Duodenal mucosa (tissue), 2 donors: ENCODE results near the gene MID2.

Experiments
- H3K27ac ChIP-seq: one replicate; pipeline ENCODE4 v1.7.0; 2013; ENCODE audit warnings: low read depth, low read length
- H3K27me3 ChIP-seq, 2 donors: one replicate each; pipeline ENCODE4 v1.7.0; 2013; ENCODE audit warnings: low read length in 2 of 2, control low read depth in 1 of 2; ENCODE audit not compliant: insufficient read depth in 2 of 2, control insufficient read depth in 1 of 2
- H3K36me3 ChIP-seq, 2 donors: one replicate each; pipeline ENCODE4 v1.7.0; 2013; ENCODE audit warnings: low read length in 2 of 2, control low read depth in 1 of 2; ENCODE audit not compliant: insufficient read depth in 2 of 2, control insufficient read depth in 1 of 2
- H3K4me1 ChIP-seq, 2 donors: one replicate each; pipeline ENCODE4 v1.7.0; 2013; ENCODE audit warnings: low read length in 2 of 2, control low read depth in 1 of 2; ENCODE audit not compliant: insufficient read depth in 2 of 2, control insufficient read depth in 1 of 2
- H3K4me3 ChIP-seq, 2 donors: one replicate each; pipeline ENCODE4 v1.7.0; 2013; ENCODE audit warnings: low read length in 2 of 2, low read depth in 1 of 2
- H3K9ac ChIP-seq, 2 donors: one replicate each; pipeline ENCODE4 v1.7.0; 2013; ENCODE audit warnings: low read length in 2 of 2, low read depth in 1 of 2
- H3K9me3 ChIP-seq, 2 donors: one replicate each; pipeline ENCODE4 v1.7.0; 2013; ENCODE audit warnings: low read length in 2 of 2, control low read depth in 1 of 2; ENCODE audit not compliant: control insufficient read depth in 1 of 2

The MID2 gene

GRCh38 chrX:107861056-107861455, 35.4 kb downstream of the MID2 start:
- Histone ChIP-seq H3K36me3 (no peaks in the 10 kb centered on the region), H3K4me3 (no peak overlapping the region), H3K27me3 (no peaks in the 10 kb centered on the region), H3K9me3 (no peaks in the 10 kb centered on the region), H3K4me1 (no peaks in the 10 kb centered on the region), H3K9ac (no peak overlapping the region), H3K27ac (no peak overlapping the region)

- Histone ChIP-seq H3K4me1 (no peaks in the 10 kb centered on the region), H3K27me3 (no peaks in the 10 kb centered on the region), H3K4me3 (no peak overlapping the region), H3K9me3 (no peaks in the 10 kb centered on the region), H3K27ac (no peak overlapping the region), H3K9ac (no peak overlapping the region), H3K36me3 (no peaks in the 10 kb centered on the region)
Measured at GRCh38 chrX:107871136-107871535, 45.5 kb downstream of the MID2 start.

- Histone ChIP-seq H3K4me1 (no peaks in the 10 kb centered on the region), H3K9me3 (no peaks in the 10 kb centered on the region), H3K36me3 (no peaks in the 10 kb centered on the region), H3K4me3 (no peak overlapping the region), H3K27ac (no peak overlapping the region), H3K27me3 (no peaks in the 10 kb centered on the region), H3K9ac (no peak overlapping the region)
Measured at GRCh38 chrX:107878106-107878505, 52.4 kb downstream of the MID2 start.

GRCh38 chrX:107880054-107880610, 54.5 kb downstream of the MID2 start:
- Histone ChIP-seq H3K4me1 (no peaks in the 10 kb centered on the region), H3K27ac (no peak overlapping the region), H3K9ac (no peak overlapping the region), H3K36me3 (no peaks in the 10 kb centered on the region), H3K4me3 (no peak overlapping the region), H3K9me3 (no peaks in the 10 kb centered on the region), H3K27me3 (no peaks in the 10 kb centered on the region)

GRCh38 chrX:107894038-107894437, 68.4 kb downstream of the MID2 start:
- Histone ChIP-seq H3K27ac (no peak overlapping the region), H3K27me3 (no peaks in the 10 kb centered on the region), H3K4me3 (no peak overlapping the region)

GRCh38 chrX:107902721-107903120, 77.1 kb downstream of the MID2 start:
- H3K27me3 ChIP-seq, result no peaks in the 10 kb centered on the region
- no peaks in the 10 kb centered on the region for H3K4me1 ChIP-seq
- H3K36me3 ChIP-seq, result no peaks in the 10 kb centered on the region
- H3K27ac ChIP-seq, result no peak overlapping the region
- no peaks in the 10 kb centered on the region for H3K9me3 ChIP-seq
- H3K4me3 ChIP-seq, result no peak overlapping the region
- no peak overlapping the region for H3K9ac ChIP-seq

More at GRCh38 chrX:107894038-107894437, 68.4 kb downstream of the MID2 start:
- Histone ChIP-seq H3K9ac (no peak overlapping the region), H3K36me3 (no peaks in the 10 kb centered on the region), H3K4me1 (no peaks in the 10 kb centered on the region), H3K9me3 (peaks cover 3 to 4% of the 10 kb centered on the region in 2 donors)

GRCh38 chrX:107905366-107905765, 79.7 kb downstream of the MID2 start:
- Histone ChIP-seq H3K27me3 (no peaks in the 10 kb centered on the region), H3K36me3 (no peaks in the 10 kb centered on the region), H3K4me3 (no peak overlapping the region)

GRCh38 chrX:107924136-107924746, 98.6 kb downstream of the MID2 start:
- Histone ChIP-seq H3K4me3 (no peak overlapping the region), H3K27ac (no peak overlapping the region), H3K36me3 (no peaks in the 10 kb centered on the region), H3K9ac (no peak overlapping the region), H3K27me3 (no peaks in the 10 kb centered on the region), H3K9me3 (no peaks in the 10 kb centered on the region), H3K4me1 (no peaks in the 10 kb centered on the region)

More at GRCh38 chrX:107905366-107905765, 79.7 kb downstream of the MID2 start:
- H3K9me3 ChIP-seq, result no peaks in the 10 kb centered on the region
- H3K27ac ChIP-seq, result no peak overlapping the region
- no peak overlapping the region for H3K9ac ChIP-seq
- no peaks in the 10 kb centered on the region for H3K4me1 ChIP-seq

GRCh38 chrX:107934262-107934661, 108.6 kb downstream of the MID2 start:
- Histone ChIP-seq H3K36me3 (no peaks in the 10 kb centered on the region), H3K27me3 (no peaks in the 10 kb centered on the region), H3K27ac (no peak overlapping the region), H3K4me3 (no peak overlapping the region), H3K9me3 (no peaks in the 10 kb centered on the region), H3K4me1 (no peaks in the 10 kb centered on the region), H3K9ac (no peak overlapping the region)

GRCh38 chrX:107935200-107935599, 109.5 kb downstream of the MID2 start:
- H3K4me3 ChIP-seq, result no peak overlapping the region
- no peaks in the 10 kb centered on the region for H3K9me3 ChIP-seq
- no peaks in the 10 kb centered on the region for H3K36me3 ChIP-seq
- no peak overlapping the region for H3K27ac ChIP-seq
- H3K27me3 ChIP-seq, result no peaks in the 10 kb centered on the region
- no peak overlapping the region for H3K9ac ChIP-seq
- H3K4me1 ChIP-seq, result no peaks in the 10 kb centered on the region
